Measurements from ENCODE around the gene CCR5.

GRCh38 chr3:46344476-46344875, 26.3 kb upstream of the CCR5 start:
- TF ChIP-seq, protein P1, sequence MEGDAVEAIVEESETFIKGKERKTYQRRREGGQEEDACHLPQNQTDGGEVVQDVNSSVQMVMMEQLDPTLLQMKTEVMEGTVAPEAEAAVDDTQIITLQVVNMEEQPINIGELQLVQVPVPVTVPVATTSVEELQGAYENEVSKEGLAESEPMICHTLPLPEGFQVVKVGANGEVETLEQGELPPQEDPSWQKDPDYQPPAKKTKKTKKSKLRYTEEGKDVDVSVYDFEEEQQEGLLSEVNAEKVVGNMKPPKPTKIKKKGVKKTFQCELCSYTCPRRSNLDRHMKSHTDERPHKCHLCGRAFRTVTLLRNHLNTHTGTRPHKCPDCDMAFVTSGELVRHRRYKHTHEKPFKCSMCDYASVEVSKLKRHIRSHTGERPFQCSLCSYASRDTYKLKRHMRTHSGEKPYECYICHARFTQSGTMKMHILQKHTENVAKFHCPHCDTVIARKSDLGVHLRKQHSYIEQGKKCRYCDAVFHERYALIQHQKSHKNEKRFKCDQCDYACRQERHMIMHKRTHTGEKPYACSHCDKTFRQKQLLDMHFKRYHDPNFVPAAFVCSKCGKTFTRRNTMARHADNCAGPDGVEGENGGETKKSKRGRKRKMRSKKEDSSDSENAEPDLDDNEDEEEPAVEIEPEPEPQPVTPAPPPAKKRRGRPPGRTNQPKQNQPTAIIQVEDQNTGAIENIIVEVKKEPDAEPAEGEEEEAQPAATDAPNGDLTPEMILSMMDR (IDR thresholded peaks at IDR 0.05), result no peak
- no peak for TF ChIP-seq POLR2A (IDR thresholded peaks at IDR 0.05)

Measured in Peyer's patch (tissue), 4 donors.